WI38 (cell line): Measurements from ENCODE around the gene VPS54.

Experiments used
- H3K4me3 ChIP-seq: 2 replicates; pipeline ENCODE4 v1.5.1; 2011; ENCODE audit warnings: low read depth, mild to moderate bottlenecking, control low read depth, low read length
- TF ChIP-seq, protein P1 (sequence below): IDR thresholded peaks from 2 replicates; pipeline ENCODE4 v1.5.1; 2012; ENCODE audit warnings: low read depth, mild to moderate bottlenecking, control low read depth, low read length

VPS54 gene

DNA sequence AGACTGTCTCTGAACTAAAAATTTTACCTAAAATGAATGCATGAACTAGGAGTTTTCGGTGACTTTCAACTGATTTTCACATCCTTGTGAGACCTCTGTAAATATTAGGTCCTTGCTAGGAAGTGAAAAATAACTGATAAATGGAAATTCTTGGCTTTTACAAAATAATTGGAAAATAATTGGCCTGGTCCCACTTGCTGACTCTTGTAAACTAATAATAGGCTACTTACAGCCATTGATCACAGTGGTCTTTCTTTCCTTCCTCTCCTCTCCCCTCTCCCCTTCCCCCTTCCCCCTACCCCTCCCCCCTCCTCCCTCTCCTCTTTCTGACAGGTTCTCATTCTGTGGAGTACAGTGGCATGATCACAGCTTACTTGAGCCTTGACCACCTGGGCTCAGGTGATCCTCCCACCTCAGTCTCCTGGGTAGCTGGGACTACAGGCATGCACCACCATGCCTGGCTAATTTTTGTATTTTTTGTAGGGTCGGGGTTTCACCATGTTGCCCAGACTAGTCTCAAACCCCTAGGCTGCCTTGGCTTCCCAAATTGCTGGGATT, 139.3 kb downstream of the VPS54 start:
- TF ChIP-seq, protein P1, sequence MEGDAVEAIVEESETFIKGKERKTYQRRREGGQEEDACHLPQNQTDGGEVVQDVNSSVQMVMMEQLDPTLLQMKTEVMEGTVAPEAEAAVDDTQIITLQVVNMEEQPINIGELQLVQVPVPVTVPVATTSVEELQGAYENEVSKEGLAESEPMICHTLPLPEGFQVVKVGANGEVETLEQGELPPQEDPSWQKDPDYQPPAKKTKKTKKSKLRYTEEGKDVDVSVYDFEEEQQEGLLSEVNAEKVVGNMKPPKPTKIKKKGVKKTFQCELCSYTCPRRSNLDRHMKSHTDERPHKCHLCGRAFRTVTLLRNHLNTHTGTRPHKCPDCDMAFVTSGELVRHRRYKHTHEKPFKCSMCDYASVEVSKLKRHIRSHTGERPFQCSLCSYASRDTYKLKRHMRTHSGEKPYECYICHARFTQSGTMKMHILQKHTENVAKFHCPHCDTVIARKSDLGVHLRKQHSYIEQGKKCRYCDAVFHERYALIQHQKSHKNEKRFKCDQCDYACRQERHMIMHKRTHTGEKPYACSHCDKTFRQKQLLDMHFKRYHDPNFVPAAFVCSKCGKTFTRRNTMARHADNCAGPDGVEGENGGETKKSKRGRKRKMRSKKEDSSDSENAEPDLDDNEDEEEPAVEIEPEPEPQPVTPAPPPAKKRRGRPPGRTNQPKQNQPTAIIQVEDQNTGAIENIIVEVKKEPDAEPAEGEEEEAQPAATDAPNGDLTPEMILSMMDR, result no peak
- no peak overlapping the region for H3K4me3 ChIP-seq

DNA sequence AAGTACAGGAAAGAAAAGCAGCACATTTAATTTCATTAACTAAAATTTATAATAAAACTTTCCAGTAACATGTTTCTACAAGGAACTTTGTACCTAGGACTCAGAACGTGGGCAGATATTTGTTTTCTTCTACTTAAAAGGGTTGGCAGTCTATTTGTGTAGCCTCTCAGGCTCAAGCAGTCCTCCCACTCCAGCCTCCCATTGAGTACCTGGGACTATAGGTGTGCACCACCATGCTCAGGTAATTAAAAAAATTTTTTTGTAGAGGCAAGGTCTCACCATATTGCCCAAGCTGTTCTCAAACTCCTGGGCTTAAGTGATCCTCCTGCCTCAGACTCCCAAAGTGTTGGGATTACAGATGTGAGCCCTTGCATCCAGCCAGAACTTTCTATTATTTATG, 140.7 kb downstream of the VPS54 start:
- H3K4me3 ChIP-seq, result no peak overlapping the region
- TF ChIP-seq, protein P1, result no peak

DNA sequence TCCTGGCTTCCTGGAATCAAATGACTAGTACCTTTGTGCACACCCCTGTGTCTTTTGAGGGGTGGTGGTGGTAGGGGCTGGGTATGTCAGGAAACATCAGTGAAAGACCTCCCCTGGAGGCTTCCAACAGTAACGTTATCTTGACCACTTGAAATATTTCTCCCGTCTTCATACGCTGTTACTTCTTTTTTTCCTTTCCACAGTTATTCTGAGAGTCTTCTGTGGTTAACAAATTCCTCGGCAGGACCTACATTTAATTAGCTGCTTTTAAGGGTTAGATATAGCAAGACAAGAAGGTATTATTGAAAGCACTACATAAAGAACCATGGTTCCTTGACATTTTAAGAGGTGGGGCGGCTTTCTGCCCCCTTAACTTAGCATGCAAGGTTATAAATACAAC, 142.9 kb downstream of the VPS54 start:
- H3K4me3 ChIP-seq, result no peak overlapping the region
- TF ChIP-seq, protein P1, result no peak

DNA sequence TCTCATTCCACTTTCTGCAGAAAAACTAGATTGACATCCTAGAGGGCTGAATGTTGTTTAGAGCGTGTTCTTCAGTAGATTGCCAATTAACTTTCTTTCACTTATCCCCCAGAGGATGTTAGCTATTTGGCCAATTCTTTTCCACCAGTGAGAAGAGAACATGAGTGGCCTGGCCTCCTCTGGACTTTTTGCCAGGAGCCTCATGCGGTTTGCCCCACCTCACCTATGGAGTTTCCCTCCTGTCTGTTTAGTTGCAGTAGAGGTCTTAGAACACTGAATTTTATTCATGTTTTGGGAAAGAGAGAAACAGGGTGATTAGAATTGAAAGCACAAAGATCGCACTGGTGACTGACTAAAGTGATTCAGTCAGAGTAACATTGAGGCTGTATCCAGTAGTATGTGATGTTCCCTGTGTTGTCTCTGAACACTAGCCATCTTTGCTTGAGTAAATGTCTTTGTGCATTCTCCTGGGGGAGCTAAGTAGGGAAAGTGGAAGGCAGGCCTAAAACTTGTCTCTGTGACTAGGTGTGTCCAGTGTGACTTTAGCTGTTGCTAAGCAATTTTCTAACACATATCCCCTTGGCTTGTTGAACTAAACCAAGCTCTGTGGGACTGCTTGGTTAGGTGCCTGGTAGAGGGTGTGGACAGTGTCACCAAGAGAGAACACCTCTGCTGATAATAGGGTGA, 143.5 kb downstream of the VPS54 start:
- H3K4me3 ChIP-seq, result no peak overlapping the region

DNA sequence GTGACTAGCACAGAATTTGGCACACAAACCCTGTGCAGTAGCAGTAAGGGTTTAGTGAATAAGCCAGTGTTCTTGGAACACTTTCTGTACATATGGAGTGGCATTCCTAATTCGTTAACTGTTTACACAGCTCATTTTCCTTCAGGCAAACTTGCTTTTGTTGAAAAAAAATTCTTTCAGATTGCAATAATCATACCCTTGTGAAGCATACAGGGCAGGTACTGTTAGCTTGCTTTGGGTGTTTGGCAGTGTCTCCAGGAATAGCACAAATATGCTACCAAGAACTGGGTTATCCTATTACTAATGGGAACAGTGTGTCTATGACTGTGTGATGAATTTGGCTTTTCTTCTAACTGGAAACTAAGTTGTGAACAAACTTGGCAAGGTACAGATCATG, 144.1 kb downstream of the VPS54 start:
- TF ChIP-seq, protein P1, result no peak
- H3K4me3 ChIP-seq, result no peak overlapping the region

More for the DNA sequence above, 143.5 kb downstream of the VPS54 start:
- TF ChIP-seq, protein P1, result no peak

DNA sequence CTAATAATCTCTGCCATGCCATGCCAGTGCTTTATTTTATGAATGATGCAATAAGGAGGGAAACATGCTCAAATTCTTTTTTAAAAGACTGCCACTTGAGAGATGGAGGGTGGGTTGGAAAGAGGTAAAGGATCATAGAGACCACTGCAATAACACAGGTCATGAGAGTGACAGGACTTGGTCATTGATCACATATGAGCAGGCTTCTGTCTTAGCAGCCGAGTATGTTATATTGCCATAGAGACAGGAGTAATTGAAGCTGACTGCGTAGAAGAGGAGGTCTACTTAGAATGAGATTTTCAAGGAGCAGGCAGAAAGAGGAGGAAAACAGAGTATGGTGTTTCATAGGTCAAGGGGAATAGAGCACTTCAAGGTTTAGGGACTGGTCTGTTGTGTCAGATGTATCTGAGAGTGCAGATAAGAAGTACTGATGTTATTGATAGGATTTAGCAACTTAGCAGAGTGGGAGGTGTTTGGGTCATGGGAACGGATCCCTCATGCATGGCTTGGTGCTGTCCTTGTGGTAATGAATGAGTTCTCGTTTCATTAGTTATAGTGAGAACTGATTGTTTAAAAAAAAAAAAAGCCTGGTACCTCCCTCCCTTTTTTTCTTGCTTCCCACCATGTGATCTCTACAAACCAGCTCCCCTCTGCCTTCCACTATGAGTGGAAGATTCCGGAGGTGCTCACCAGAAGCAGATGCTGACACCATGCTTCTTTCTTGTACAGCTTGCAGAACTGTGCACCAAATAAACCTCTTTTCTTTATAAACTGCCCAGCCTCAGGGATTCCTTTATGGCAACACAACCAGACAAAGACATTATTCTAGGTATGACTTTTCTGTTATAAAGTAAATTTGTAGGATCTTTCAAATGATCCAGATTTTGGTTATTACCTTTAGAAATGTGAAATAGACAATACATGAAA, 144.8 kb downstream of the VPS54 start:
- TF ChIP-seq, protein P1, result no peak

More for the DNA sequence above, 144.8 kb downstream of the VPS54 start:
- H3K4me3 ChIP-seq, result no peak overlapping the region
